Liver (tissue), 9 donors: ENCODE data around the gene KRTAP5-2. TPM values are rescaled to one million over a fixed set of nuclear protein-coding genes. Genes with fewer than 3 reads are reported as not detected.

Source experiments
- DNase-seq: peaks from one replicate; pipeline ENCODE4 v3.0.0-alpha.2; 2017; ENCODE audit warnings: low spot score
- H3K27ac ChIP-seq, 2 donors: one replicate each; pipeline ENCODE4 v1.7.0; 2013; ENCODE audit warnings: inconsistent platforms in 2 of 2, low read length in 2 of 2, control low read depth in 1 of 2, low read depth in 1 of 2, mild to moderate bottlenecking in 1 of 2
- H3K27me3 ChIP-seq, 4 donors: one replicate each; pipeline versions ENCODE4 v1.6.1 to v1.7.0; 2013; ENCODE audit warnings: low read length in 3 of 4, inconsistent platforms in 1 of 4, mild to moderate bottlenecking in 1 of 4, moderate library complexity in 1 of 4; ENCODE audit not compliant: control insufficient read depth in 4 of 4, insufficient read depth in 4 of 4
- H3K36me3 ChIP-seq, 4 donors: one replicate each; pipeline versions ENCODE4 v1.6.1 to v1.7.0; 2013; ENCODE audit warnings: low read length in 3 of 4, mild to moderate bottlenecking in 3 of 4, low read depth in 1 of 4, moderate library complexity in 1 of 4; ENCODE audit not compliant: control insufficient read depth in 4 of 4, insufficient read depth in 3 of 4
- H3K4me1 ChIP-seq, 4 donors: one replicate each; pipeline versions ENCODE4 v1.6.1 to v1.7.0; 2013; ENCODE audit warnings: low read length in 3 of 4, mild to moderate bottlenecking in 3 of 4, moderate library complexity in 1 of 4; ENCODE audit not compliant: control insufficient read depth in 4 of 4, insufficient read depth in 4 of 4
- H3K4me3 ChIP-seq, 3 donors: one replicate each; pipeline versions ENCODE4 v1.6.1 to v1.7.0; 2013; ENCODE audit warnings: low read length in 3 of 3, control low read depth in 1 of 3, low read depth in 1 of 3, mild to moderate bottlenecking in 1 of 3
- H3K9ac ChIP-seq, 2 donors: one replicate each; pipeline ENCODE4 v1.7.0; 2013; ENCODE audit warnings: low read length in 2 of 2, mild to moderate bottlenecking in 2 of 2, moderate library complexity in 2 of 2, control low read depth in 1 of 2, low read depth in 1 of 2
- H3K9me3 ChIP-seq, 4 donors: one replicate each; pipeline versions ENCODE4 v1.6.1 to v1.7.0; 2013; ENCODE audit warnings: low read length in 3 of 4; ENCODE audit not compliant: control insufficient read depth in 4 of 4
- EGR1 ChIP-seq, 2 donors: IDR thresholded peaks; 2 replicates each; pipeline ENCODE4 v1.6.1; 2016 to 2018; ENCODE audit warnings: antibody characterized with exemption in 2 of 2, low read depth in 2 of 2
- FOXA1 ChIP-seq: IDR thresholded peaks from 2 replicates; pipeline ENCODE4 v1.6.1; 2016; ENCODE audit warnings: antibody characterized with exemption
- FOXA2 ChIP-seq: IDR thresholded peaks from 2 replicates; pipeline ENCODE4 v1.6.1; 2016; ENCODE audit warnings: antibody characterized with exemption
- GABPA ChIP-seq, 2 donors: IDR thresholded peaks in 1 of 2; conservative IDR thresholded peaks in 1 of 2; 2 replicates each; pipeline ENCODE4 v1.6.1; 2016; ENCODE audit warnings: antibody characterized with exemption in 2 of 2, mild to moderate bottlenecking in 1 of 2, moderate library complexity in 1 of 2
- HNF4A ChIP-seq, 2 donors: conservative IDR thresholded peaks; 2 replicates each; pipeline ENCODE4 v1.6.1; 2016; ENCODE audit warnings: antibody characterized with exemption in 2 of 2, mild to moderate bottlenecking in 2 of 2
- HNF4G ChIP-seq: IDR thresholded peaks from 2 replicates; pipeline ENCODE4 v1.6.1; 2016; ENCODE audit warnings: antibody characterized with exemption
- NR2F2 ChIP-seq: IDR thresholded peaks from 2 replicates; pipeline ENCODE4 v1.6.1; 2016; ENCODE audit warnings: antibody characterized with exemption
- RAD21 ChIP-seq, 2 donors: IDR thresholded peaks; 2 replicates each; pipeline ENCODE4 v1.6.1; 2016; ENCODE audit warnings: antibody characterized with exemption in 2 of 2, mild to moderate bottlenecking in 2 of 2
- REST ChIP-seq: IDR thresholded peaks from 2 replicates; pipeline ENCODE4 v1.6.1; 2016; ENCODE audit warnings: antibody characterized with exemption, mild to moderate bottlenecking
- RXRA ChIP-seq, 2 donors: IDR thresholded peaks; 2 replicates each; pipeline ENCODE4 v1.6.1; 2017 to 2018; ENCODE audit warnings: antibody characterized with exemption in 2 of 2, mild to moderate bottlenecking in 1 of 2
- SP1 ChIP-seq: IDR thresholded peaks from 2 replicates; pipeline ENCODE4 v1.6.1; 2018; ENCODE audit warnings: antibody characterized with exemption, mild to moderate bottlenecking
- TAF1 ChIP-seq: conservative IDR thresholded peaks from 2 replicates; pipeline ENCODE4 v1.6.1; 2016; ENCODE audit warnings: antibody characterized with exemption, mild to moderate bottlenecking
- YY1 ChIP-seq: IDR thresholded peaks from 2 replicates; pipeline ENCODE4 v1.6.1; 2016; ENCODE audit warnings: antibody characterized with exemption, mild to moderate bottlenecking
- ZBTB33 ChIP-seq: IDR thresholded peaks from 2 replicates; pipeline ENCODE4 v1.6.1; 2016; ENCODE audit warnings: antibody characterized with exemption
- WGBS: extraction: QIAGEN DNeasy Blood & Tissue Kit; methylation state at CpG from one replicate; pipeline ENCODE4 v1.1.7; 2013; 5-methylcytosine and 5-hydroxymethylcytosine counted together
- polyA plus RNA-seq, 2 donors: library from polyadenylated mRNA; stranded (reverse) in 1 of 2; unstranded in 1 of 2; fragments of 200-250 nt in 1 of 2; fragments of >200 nt in 1 of 2; fragmentation: Nextera tagmentation in 1 of 2; extraction: Ambion mirVana in 1 of 2; gene quantifications; one replicate each; pipeline versions ENCODE4 v1.2.1 to v1.2.3, GENCODE V29; 2013 to 2015
- total RNA-seq, 2 donors: library from RNA; depleted of rRNA; stranded (reverse); fragments of >200 nt; gene quantifications; one replicate each; pipeline ENCODE4 v1.2.3, GENCODE V29; 2014
- TF ChIP-seq, protein P1 (sequence below): fragments of 150-350 bp; IDR thresholded peaks from 2 replicates; pipeline ENCODE4 v1.5.1; 2017; ENCODE audit warnings: improper control_type of control experiment, low read depth, low read length; ENCODE audit not compliant: missing input control
- donor health status: healthy.
- donor health status: healthy.
- donor health status: healthy.
- donor health status: healthy.
- donor health status: healthy.

KRTAP5-2 gene
- total and polyA plus RNA-seq, 4 donors: 0.08 TPM; not detected in 3

DNA sequence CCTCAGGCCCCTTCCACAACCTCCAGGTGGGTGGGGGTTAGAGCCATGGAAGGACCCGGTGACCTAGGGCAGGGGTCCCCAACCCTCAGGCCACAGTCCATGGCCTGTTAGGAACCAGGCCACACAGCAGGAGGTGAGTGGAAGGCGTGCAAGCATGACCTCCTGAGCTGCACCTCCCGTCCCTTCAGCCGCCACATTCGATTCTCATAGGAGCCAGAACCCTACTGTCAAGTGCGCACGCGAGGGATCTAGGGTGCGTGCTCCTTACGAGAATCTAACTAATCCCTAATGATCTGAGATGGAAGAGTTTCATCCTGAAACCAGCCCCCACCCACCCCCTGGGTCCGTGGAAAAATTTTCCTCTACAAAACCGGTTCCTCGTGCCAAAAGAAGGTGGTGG is 27.4 kb upstream of the KRTAP5-2 start:
- no peaks in the 10 kb centered on the region for H3K36me3 ChIP-seq
- no peak for DNase-seq
- no peaks in the 10 kb centered on the region for H3K9me3 ChIP-seq
- TF ChIP-seq, protein P1, sequence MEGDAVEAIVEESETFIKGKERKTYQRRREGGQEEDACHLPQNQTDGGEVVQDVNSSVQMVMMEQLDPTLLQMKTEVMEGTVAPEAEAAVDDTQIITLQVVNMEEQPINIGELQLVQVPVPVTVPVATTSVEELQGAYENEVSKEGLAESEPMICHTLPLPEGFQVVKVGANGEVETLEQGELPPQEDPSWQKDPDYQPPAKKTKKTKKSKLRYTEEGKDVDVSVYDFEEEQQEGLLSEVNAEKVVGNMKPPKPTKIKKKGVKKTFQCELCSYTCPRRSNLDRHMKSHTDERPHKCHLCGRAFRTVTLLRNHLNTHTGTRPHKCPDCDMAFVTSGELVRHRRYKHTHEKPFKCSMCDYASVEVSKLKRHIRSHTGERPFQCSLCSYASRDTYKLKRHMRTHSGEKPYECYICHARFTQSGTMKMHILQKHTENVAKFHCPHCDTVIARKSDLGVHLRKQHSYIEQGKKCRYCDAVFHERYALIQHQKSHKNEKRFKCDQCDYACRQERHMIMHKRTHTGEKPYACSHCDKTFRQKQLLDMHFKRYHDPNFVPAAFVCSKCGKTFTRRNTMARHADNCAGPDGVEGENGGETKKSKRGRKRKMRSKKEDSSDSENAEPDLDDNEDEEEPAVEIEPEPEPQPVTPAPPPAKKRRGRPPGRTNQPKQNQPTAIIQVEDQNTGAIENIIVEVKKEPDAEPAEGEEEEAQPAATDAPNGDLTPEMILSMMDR: no peak
- no peak for TF ChIP-seq HNF4G
- TF ChIP-seq EGR1 (IDR thresholded peaks at IDR 0.05; ENCODE audit: low read depth in 2 of 2): no peak
- TF ChIP-seq GABPA (IDR thresholded peaks at IDR 0.05 in 1 of 2, conservative IDR thresholded peaks at IDR 0.05 in 1 of 2): no peak
- no peak for TF ChIP-seq SP1
- no peak for TF ChIP-seq FOXA1
- TF ChIP-seq NR2F2: no peak
- no peak for TF ChIP-seq HNF4A (conservative IDR thresholded peaks at IDR 0.05)
- TF ChIP-seq YY1: no peak
- no peak for TF ChIP-seq REST
- no peak for TF ChIP-seq RXRA (IDR thresholded peaks at IDR 0.05)
- no peak for TF ChIP-seq RAD21 (IDR thresholded peaks at IDR 0.05)
- TF ChIP-seq ZBTB33: no peak
- no peak for TF ChIP-seq FOXA2
- no peak for TF ChIP-seq TAF1
- H3K4me1 ChIP-seq: peaks cover 0 to 6% (median 0%) of the 10 kb centered on the region in 4 donors
- H3K9ac ChIP-seq: no peak overlapping the region
- no peak overlapping the region for H3K4me3 ChIP-seq
- 87% methylated on average over 13 of the region's 13 CpGs for WGBS
- H3K27ac ChIP-seq: no peak overlapping the region
- H3K27me3 ChIP-seq: peaks cover 0 to 7% (median 0%) of the 10 kb centered on the region in 4 donors

GRCh38 chr11:1624621-1625020 is 26.5 kb upstream of the KRTAP5-2 start:
- H3K27ac ChIP-seq: no peak overlapping the region
- 81% methylated on average over 16 of the region's 16 CpGs for WGBS
- DNase-seq: no peak
- no peaks in the 10 kb centered on the region for H3K9me3 ChIP-seq
- peaks cover 0 to 6% (median 0%) of the 10 kb centered on the region in 4 donors for H3K4me1 ChIP-seq
- no peak overlapping the region for H3K4me3 ChIP-seq
- H3K9ac ChIP-seq: no peak overlapping the region
- H3K27me3 ChIP-seq: peaks cover 0 to 3% (median 0%) of the 10 kb centered on the region in 4 donors
- H3K36me3 ChIP-seq: no peaks in the 10 kb centered on the region
- TF ChIP-seq EGR1 (IDR thresholded peaks at IDR 0.05; ENCODE audit: low read depth in 2 of 2) (no peak), GABPA (IDR thresholded peaks at IDR 0.05 in 1 of 2, conservative IDR thresholded peaks at IDR 0.05 in 1 of 2) (no peak), HNF4A (conservative IDR thresholded peaks at IDR 0.05) (no peak)
